SW 1271 (cell line): ENCODE measurements around the gene BMP8A.
"Not testable (repeated sequence)": the region's sequence is repeated elsewhere in the genome, so short reads cannot be mapped to it uniquely, and the experiment has no call there.

Experiments used
- DNase-seq, 2 experiments: peaks; one replicate each; lab custom pipeline; 2025; lab: John Stamatoyannopoulos, UW

The BMP8A gene

DNA sequence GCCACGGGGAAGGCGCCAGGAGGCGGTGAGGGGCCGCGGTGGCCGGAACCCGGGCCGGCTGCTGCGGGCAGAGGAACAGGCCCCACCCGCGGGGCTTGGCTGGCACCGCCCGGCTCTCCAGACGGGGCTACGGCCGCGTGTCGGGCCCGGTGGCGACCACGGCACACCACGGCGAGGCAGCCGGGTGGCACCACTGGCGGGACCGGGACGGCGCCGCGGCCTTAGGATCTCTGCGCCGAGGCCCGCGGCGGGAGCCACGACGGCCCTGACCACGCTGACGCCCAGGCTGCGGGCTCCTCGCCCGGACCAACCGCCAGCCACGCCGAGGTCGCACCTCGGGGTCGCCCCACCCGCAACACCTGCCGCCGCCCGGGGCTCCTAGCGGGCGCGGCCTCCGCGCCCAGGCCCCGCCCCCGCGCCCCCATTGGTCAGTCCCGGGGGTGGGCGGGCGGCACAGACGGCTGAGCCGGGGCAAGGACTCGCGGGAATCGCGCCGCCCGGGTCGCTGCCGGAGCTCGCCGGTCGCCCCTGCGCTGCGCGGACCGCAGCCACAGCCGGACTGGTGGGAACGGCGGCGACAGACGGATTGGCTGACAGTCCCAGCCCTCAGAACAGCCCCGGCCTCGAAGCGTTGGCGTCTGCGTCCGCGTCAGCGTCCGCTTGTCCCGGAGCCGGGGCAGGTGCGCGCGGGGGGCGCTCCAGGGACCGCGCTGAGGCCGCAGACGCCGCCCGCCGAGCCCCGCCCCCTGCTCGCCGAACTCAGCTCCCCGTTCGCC is at the start of gene BMP8A:
Gene BMP8A (plus strand): TSS at position 491 of the 776 bp plus-strand sequence. CDS start 356 bp downstream, outside the sequence.
- DNase-seq, result peak; percentile 19 to 41

- DNase-seq, result no peak
These were observed 49.6 kb upstream of the BMP8A start for GRCh38 chr1:39441797-39442196.

GRCh38 chr1:39445573-39445972 is 45.9 kb upstream of the BMP8A start:
- no peak for DNase-seq

DNA sequence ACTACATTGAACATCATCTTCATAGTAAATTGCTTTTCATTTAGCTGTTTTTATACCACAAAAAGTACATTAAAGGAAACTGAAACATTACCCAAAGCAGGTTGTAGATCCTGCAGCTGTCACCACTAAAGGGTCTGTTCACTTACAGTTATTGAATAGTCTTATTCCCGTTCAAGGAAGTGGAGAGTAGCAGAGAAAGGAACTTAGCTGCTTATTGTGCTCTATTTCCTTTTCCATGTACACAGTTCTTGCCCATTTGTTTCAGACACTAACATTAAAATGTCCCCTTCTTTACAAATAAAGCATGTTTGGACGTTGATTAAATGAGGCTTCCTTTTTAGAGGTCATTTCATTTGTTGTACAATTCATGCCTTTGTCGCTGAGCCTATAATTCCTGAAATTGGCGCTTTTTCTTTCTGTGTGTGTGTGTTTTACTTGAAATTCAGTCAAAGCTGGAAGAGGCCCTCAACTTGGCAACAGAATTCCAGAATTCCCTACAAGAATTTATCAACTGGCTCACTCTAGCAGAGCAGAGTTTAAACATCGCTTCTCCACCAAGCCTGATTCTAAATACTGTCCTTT is 44.4 kb upstream of the BMP8A start:
- no peak for DNase-seq

DNA sequence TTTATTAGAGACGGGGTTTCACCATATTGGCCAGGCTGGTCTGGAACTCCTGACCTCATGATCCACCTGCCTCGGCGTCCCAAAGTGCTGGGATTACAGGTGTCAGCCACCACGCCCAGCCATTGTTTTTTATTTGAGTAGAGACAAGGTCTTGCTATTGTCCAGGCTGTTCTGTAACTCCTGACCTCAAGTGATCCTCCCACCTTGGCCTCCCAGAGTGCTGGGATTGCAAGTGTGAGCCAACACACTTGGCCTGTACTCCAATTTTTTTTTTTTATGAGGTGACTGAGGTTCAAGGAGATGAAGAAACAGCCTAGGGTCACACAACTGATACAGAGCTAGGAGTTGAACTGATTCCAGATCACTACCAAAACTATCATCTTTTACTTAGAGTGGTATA is 41.4 kb upstream of the BMP8A start:
- DNase-seq, result not testable (repeated sequence)

DNA sequence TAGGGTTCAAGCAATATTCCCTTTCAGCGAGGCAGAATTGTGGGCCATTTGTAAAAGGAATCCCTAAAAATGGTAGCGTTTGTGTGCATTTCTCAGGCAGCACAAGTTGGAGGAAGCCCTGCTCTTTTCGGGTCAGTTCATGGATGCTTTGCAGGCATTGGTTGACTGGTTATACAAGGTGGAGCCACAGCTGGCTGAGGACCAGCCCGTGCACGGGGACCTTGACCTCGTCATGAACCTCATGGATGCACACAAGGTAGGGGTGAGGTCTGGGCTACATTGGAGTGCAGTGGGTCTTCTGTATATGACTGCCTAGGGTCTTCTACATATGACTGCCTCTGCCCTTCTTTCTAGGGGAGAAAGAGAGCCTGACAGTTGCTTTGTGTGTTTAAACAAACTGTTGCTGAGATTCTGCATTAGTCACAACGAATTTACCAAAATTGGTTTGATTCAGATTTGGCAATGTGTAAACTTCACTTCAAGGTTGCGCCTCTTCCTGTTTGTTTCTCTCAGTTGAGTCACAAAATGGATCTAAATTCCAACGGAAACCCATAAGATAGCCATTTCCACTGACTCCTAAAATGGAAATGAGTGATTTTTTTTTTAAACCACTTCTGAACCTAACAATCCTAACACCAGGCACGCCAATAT is 40.4 kb upstream of the BMP8A start:
- DNase-seq, result no peak

- no peak for DNase-seq
These were observed 39.4 kb upstream of the BMP8A start for GRCh38 chr1:39452081-39452480.

- no peak for DNase-seq
These were observed 38.9 kb upstream of the BMP8A start for GRCh38 chr1:39452540-39452939.

GRCh38 chr1:39453603-39454002 is 37.8 kb upstream of the BMP8A start:
- no peak for DNase-seq

DNA sequence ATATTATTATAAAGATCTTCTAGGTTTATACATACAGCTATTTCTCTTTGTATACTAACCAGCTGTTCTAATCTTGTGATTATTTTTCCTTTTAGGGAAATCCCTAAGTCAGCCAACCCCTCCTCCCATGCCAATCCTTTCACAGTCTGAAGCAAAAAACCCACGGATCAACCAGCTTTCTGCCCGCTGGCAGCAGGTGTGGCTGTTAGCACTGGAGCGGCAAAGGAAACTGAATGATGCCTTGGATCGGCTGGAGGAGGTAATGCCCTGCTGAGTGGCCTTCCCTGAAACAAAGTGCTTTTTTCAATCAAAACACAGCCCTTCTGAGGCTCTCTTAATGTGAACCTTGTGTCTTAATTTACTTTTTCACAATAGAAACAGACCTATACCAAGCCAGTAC is 32.4 kb upstream of the BMP8A start:
- no peak for DNase-seq

DNA sequence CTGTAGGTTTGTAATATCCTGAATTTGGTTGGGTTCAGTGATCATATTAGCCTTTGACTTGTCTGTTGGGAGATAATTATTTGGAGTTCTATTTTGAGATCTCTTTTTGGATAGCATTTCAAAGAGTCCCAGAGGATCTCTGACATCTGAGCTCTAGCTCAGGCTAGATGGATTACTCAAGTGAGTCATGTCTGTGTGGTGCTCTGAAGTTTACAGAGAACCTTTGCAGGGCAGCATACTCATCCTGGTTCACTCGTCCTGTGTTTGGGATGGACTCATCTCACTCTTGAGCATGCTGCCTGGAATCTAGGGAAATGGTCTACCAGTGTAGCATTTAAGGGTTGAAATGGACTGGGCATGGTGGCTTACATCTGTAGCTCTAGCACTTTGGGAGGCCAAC is 29.4 kb upstream of the BMP8A start:
- no peak for DNase-seq

DNA sequence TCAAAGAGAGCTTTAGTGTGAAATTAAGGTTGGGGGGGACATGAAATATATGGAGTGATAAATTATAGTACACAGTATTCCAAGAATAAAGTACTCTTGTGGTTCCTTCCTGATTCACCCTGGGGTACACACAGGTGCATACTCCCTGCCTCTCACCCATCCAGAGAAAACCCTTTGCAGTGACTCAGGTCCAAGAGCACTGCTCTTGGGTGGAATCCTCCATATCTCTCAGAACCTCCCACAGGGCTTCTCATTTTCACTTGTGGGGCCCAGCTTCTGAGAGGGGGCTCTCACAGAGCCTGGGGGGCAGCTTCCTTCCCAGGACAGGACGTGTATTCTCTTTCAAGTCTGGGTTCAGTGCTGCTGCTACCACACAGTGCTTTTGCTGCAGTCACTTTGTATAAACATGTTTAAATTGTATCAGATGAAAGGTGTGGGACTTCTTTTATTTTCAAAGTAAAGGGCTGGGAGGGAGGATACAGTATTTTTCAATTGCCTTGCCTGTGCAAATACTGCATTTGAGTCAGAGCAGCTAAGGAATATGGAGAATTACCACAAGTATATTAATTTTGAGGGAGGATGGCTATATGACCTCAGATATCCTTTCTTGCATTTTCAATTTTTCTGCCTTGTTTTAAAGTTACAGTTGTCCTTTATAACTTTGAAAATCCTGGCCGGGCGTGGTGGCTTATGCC is 24.9 kb upstream of the BMP8A start:
- DNase-seq, result no peak

- not testable (repeated sequence) for DNase-seq
These were observed 24.2 kb upstream of the BMP8A start for GRCh38 chr1:39467108-39467720.

GRCh38 chr1:39469150-39469549 is 22.3 kb upstream of the BMP8A start:
- DNase-seq, result no peak

DNA sequence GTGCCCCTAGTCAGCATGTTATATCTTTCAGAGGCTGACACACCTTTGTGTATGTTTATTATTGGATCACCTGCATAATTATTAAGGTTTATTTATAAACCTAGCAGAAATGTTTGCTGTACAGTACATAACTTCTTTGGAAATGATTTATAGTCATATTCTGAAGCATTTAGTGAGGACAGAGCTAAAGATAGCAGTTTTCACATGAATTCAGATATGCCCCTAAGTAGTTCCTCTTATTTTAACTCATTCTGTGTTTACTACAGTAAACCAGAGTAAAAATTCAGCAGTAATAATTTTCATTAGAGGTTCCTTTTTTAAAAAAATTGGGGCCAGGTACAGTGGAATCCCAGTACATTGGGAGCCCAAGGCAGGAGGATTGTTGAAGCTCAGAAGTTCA is 21.4 kb upstream of the BMP8A start:
- no peak for DNase-seq

DNA sequence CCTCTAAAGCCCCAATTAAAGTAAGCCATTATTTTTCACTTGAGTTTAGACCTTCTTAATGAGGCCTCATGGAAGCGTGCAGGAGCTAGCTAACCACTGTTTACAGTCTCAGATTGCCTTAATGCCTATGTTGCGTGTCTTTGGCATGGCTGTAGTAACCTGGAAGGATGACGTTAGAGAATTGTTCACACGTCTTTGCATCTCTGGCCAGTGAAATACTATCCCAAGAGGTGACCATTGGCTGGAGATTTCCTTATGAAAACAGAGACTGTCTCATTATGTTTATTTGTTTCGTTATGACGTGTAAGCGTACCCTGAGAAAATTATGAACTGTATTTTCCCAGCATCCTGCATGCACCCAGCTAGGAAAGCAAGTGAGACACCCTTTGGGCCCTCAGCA is 18.6 kb upstream of the BMP8A start:
- DNase-seq, result no peak

DNA sequence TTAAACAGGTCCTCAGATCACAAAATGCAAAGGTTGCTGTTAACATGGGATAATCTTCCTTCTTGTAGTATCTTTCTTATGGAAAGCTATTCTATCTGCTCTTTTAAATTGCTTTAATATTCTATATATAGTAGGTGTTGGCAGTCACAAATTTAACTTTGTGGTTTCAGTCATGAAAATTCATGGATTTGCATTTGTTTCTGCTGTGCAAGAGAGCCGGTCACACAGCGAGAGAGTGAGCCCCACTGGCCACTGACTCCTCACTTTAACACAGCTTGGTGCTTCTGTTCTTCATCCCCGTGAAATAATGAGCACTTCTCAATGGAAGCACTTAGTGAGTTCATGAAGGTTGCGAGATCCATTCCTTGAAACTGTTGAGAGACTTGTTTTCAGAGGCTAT is 18.1 kb upstream of the BMP8A start:
- DNase-seq, result no peak

- DNase-seq, result no peak
These were observed 16.6 kb upstream of the BMP8A start for GRCh38 chr1:39474810-39475209.

GRCh38 chr1:39475551-39475950 is 15.9 kb upstream of the BMP8A start:
- DNase-seq, result not testable (repeated sequence)

GRCh38 chr1:39478126-39478915 is 13.1 kb upstream of the BMP8A start:
- no peak for DNase-seq

GRCh38 chr1:39481289-39481688 is 10.1 kb upstream of the BMP8A start:
- no peak for DNase-seq
